Spleen (tissue), 11 donors: ENCODE results near the gene CPNE7. TPM values are rescaled to one million over a fixed set of nuclear protein-coding genes. Genes with fewer than 3 reads are reported as not detected.

Experiments
- DNase-seq: peaks from one replicate; pipeline ENCODE4 v3.0.0-alpha.2; 2020
- H3K27ac ChIP-seq, 8 donors: fragments of 200-600 bp; sonication (generic) in 7 of 8; 1 replicate in 4 of 8; 2 replicates in 4 of 8; pipeline versions ENCODE4 v1.5.0 to v1.8.0; 2016 to 2021; ENCODE audit warnings: inconsistent platforms in 4 of 8, mild to moderate bottlenecking in 4 of 8, moderate library complexity in 1 of 8
- H3K27me3 ChIP-seq, 7 donors: fragments of 200-600 bp; sonication (generic) in 6 of 7; replicated peaks in 1 of 7; 1 replicate in 4 of 7; 2 replicates in 3 of 7; pipeline versions ENCODE4 v1.5.0 to v1.8.0; 2016 to 2021; ENCODE audit warnings: inconsistent platforms in 3 of 7, mild to moderate bottlenecking in 1 of 7
- H3K36me3 ChIP-seq, 6 donors: fragments of 200-600 bp; sonication (generic) in 5 of 6; 1 replicate in 4 of 6; 2 replicates in 2 of 6; pipeline versions ENCODE4 v1.5.0 to v1.8.0; 2016 to 2021; ENCODE audit warnings: inconsistent platforms in 2 of 6
- H3K4me1 ChIP-seq, 6 donors: fragments of 200-600 bp; sonication (generic) in 5 of 6; 1 replicate in 3 of 6; 2 replicates in 3 of 6; pipeline versions ENCODE4 v1.5.0 to v1.8.0; 2016 to 2021; ENCODE audit warnings: inconsistent platforms in 3 of 6
- H3K4me3 ChIP-seq, 8 donors: fragments of 200-600 bp; sonication (generic) in 7 of 8; 1 replicate in 4 of 8; 2 replicates in 4 of 8; pipeline versions ENCODE4 v1.5.0 to v1.8.0; 2016 to 2021; ENCODE audit warnings: inconsistent platforms in 4 of 8, mild to moderate bottlenecking in 4 of 8, moderate library complexity in 2 of 8
- H3K9me3 ChIP-seq, 8 donors: fragments of 200-600 bp; sonication (generic) in 7 of 8; 1 replicate in 4 of 8; 2 replicates in 4 of 8; pipeline versions ENCODE4 v1.5.0 to v1.8.0; 2016 to 2021; ENCODE audit warnings: inconsistent platforms in 4 of 8
- POLR2A ChIP-seq, 3 donors: fragments of 450-650 bp; IDR thresholded peaks; one replicate each; pipeline ENCODE4 v1.5.1; 2017; ENCODE audit warnings: antibody characterized with exemption in 3 of 3, mild to moderate bottlenecking in 1 of 3
- POLR2AphosphoS5 ChIP-seq, 3 donors: sonication (generic); formaldehyde crosslinking; IDR thresholded peaks; one replicate each; pipeline ENCODE4 v1.5.1; 2017; ENCODE audit warnings: antibody characterized with exemption in 3 of 3
- WGBS, 5 donors: extraction: QIAGEN DNeasy Blood & Tissue Kit in 3 of 5; methylation state at CpG; one replicate each; pipeline versions ENCODE4 v1.1.5 to v1.1.7; 2013 to 2018; 5-methylcytosine and 5-hydroxymethylcytosine counted together
- intact Hi-C: fragments of 100-400 bp; cut with DNase I; formaldehyde crosslinking; loops from one replicate; pipeline ENCODE4 v1.15.0; 2023; ENCODE audit warnings: low total_unique reads
- polyA plus RNA-seq, 3 donors: library from polyadenylated mRNA; stranded (reverse); fragments of 200-250 nt; gene quantifications; one replicate each; pipeline ENCODE4 v1.2.1, GENCODE V29; 2013
- total RNA-seq, 7 donors: library from RNA; depleted of rRNA in 3 of 7; stranded (reverse); fragments of >200 nt in 3 of 7; fragmentation: NEBNext Ultra II Directional in 4 of 7; extraction: Animal tissue kit (Norgen Biotek cat#: 25700) in 4 of 7; gene quantifications; one replicate each; pipeline versions ENCODE4 v1.1.0 to v1.2.1, GENCODE V29; 2016 to 2021
- TF ChIP-seq, protein P1 (sequence below), 11 experiments: fragments of 200-600 bp in 7 of 11; fragments of 450-650 bp in 4 of 11; sonication (generic) in 4 of 11; IDR thresholded peaks in 8 of 11; conservative IDR thresholded peaks in 3 of 11; 1 replicate in 7 of 11; 2 replicates in 4 of 11; pipeline versions ENCODE4 v1.4.0 to v1.8.0; 2016 to 2021; ENCODE audit warnings: antibody characterized with exemption in 11 of 11, inconsistent platforms in 4 of 11, mild to moderate bottlenecking in 1 of 11
- donor health status: healthy with polysubstance abuse.
- donor health status: DM: no; HTN: no; CAD: no; lungs with moderate emphysema.
- donor health status: DM: no; HTN: no; CAD: no.
- donor health status: Bipolar disorder and iron deficiency.
- donor health status: healthy.
- donor health status: DM: no; HTN: no; CAD: no.
- donor health status: DM: yes; HTN: yes; CAD: no.

The CPNE7 gene
- total and polyA plus RNA-seq, 10 donors, result 0.37 to 4.3 (median 1.5) TPM; not detected in 1

DNA sequence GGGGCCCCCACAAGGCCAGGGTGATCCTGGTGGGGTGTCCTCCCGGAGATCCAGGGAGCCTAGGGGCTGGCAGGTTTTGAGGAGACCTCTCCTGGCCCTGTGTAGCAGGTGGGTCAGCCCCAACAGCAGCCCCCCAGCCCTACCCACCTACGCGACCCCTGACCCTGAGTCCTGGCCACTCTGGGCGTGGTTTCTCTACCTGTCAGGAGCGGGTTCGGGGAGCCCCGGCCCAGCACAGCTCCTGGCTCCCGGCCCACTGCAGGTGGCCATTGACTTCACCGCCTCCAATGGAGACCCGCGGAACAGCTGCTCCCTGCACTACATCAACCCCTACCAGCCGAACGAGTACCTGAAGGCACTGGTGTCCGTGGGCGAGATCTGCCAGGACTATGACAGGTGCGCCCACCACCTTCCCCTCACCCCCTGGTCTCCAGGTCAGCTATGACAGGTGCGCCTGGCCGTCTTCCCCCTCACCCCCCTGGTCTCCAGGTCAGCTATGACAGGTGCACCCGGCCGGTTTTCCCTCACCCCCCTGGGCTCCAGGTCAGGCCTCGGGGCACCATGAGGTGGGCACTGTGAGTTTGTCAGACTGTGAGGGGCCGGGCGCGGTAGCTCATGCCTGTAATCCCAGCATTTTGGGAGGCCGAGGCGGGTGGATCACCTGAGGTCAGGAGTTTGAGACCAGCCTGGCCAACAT, 13.0 kb downstream of the CPNE7 start:
- DNase-seq, result no peak
- WGBS, 5 donors, result 92 to 98% (median 95%) methylated on average over 23 to 26 of the region's 26 CpGs
- Histone ChIP-seq H3K27me3 (no peaks in the 10 kb centered on the region), H3K4me3 (no peak overlapping the region), H3K4me1 (peaks cover 0 to 11% (median 0%) of the 10 kb centered on the region in 6 donors), H3K36me3 (no peaks in the 10 kb centered on the region), H3K9me3 (no peaks in the 10 kb centered on the region), H3K27ac (no peak overlapping the region)
- TF ChIP-seq, protein P1, sequence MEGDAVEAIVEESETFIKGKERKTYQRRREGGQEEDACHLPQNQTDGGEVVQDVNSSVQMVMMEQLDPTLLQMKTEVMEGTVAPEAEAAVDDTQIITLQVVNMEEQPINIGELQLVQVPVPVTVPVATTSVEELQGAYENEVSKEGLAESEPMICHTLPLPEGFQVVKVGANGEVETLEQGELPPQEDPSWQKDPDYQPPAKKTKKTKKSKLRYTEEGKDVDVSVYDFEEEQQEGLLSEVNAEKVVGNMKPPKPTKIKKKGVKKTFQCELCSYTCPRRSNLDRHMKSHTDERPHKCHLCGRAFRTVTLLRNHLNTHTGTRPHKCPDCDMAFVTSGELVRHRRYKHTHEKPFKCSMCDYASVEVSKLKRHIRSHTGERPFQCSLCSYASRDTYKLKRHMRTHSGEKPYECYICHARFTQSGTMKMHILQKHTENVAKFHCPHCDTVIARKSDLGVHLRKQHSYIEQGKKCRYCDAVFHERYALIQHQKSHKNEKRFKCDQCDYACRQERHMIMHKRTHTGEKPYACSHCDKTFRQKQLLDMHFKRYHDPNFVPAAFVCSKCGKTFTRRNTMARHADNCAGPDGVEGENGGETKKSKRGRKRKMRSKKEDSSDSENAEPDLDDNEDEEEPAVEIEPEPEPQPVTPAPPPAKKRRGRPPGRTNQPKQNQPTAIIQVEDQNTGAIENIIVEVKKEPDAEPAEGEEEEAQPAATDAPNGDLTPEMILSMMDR (IDR thresholded peaks at IDR 0.05 in 8 of 11, conservative IDR thresholded peaks at IDR 0.05 in 3 of 11), result no peak
- intact Hi-C loops, result no loop called here

DNA sequence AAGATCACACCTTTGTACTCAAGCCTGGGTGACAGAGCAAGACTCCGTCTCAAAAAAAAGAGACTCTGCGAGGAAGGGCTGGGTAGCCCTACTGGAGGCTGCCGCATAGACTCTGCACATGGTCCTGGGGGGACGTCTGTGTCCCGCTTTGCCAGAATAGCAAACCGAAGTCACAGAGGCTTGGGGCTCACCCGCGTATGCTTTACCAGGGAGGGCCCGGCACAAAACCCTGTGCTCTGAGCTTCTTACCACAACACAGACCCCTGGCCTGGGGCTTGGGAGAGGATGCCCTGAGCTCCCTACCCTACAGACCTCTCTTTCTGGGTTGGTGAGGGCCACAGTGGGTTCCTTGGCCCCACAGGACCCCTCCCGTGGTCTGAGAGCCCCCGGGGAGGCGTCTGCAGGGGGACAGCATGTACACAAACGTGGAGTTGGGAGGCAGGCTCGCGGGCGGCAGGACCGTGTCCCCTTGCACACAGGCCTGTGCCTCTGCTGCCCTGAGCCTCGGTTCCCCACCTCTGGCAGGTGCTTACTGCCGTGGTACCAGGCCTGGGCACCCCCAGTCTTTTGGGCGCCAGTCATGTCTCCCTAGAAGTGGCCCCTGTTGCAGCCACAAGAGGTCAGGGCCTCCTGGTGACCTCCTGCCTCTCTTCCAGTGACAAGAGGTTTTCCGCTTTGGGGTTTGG, 13.8 kb downstream of the CPNE7 start:
- DNase-seq, result no peak
- Histone ChIP-seq H3K27ac (no peak overlapping the region), H3K27me3 (no peaks in the 10 kb centered on the region), H3K9me3 (no peaks in the 10 kb centered on the region), H3K36me3 (no peaks in the 10 kb centered on the region), H3K4me3 (no peak overlapping the region), H3K4me1 (peaks cover 0 to 20% (median 2%) of the 10 kb centered on the region in 6 donors)
- 90 to 96% (median 92%) methylated on average over 10 to 21 of the region's 21 CpGs for WGBS, 5 donors
- TF ChIP-seq POLR2AphosphoS5 (IDR thresholded peaks at IDR 0.05), result no peak
- TF ChIP-seq, protein P1 (IDR thresholded peaks at IDR 0.05 in 8 of 11, conservative IDR thresholded peaks at IDR 0.05 in 3 of 11), result no peak
- TF ChIP-seq POLR2A (IDR thresholded peaks at IDR 0.05), result no peak
- intact Hi-C loops, result no loop called here

DNA sequence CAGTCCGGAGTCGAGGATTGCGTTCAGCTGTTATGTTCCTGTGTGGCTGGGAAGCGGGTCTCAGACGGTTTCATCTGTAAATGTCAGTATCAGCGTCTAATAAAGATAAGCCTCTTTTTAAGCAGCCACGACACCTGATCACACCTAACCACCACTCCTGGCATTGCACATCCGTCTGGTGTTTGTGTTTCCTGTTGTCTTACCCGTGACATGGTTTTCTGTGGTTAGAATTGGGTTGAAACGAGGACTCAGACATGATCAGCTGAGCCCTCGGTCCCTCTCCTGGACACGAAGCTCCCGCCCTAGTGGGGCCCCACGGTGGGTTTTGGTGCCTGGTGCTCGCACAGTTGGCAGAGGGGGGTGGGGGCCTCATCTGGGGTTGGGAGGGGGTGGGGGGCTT, 18.3 kb downstream of the CPNE7 start:
- H3K36me3 ChIP-seq, result no peaks in the 10 kb centered on the region
- TF ChIP-seq, protein P1 (IDR thresholded peaks at IDR 0.05 in 8 of 11, conservative IDR thresholded peaks at IDR 0.05 in 3 of 11), result no peak
- TF ChIP-seq POLR2A (IDR thresholded peaks at IDR 0.05), result no peak
- DNase-seq, result no peak
- H3K9me3 ChIP-seq, result no peaks in the 10 kb centered on the region
- WGBS, 5 donors, result 59 to 71% (median 68%) methylated on average over 15 of the region's 15 CpGs
- intact Hi-C loops, result no loop called here
- H3K27ac ChIP-seq, result peak overlapping the region in 3 of 8 donors; percentile 23 to 40 (median 33)
- no peak overlapping the region for H3K4me3 ChIP-seq
- H3K27me3 ChIP-seq, result no peaks in the 10 kb centered on the region
- peaks cover 0 to 16% (median 0%) of the 10 kb centered on the region in 6 donors for H3K4me1 ChIP-seq

DNA sequence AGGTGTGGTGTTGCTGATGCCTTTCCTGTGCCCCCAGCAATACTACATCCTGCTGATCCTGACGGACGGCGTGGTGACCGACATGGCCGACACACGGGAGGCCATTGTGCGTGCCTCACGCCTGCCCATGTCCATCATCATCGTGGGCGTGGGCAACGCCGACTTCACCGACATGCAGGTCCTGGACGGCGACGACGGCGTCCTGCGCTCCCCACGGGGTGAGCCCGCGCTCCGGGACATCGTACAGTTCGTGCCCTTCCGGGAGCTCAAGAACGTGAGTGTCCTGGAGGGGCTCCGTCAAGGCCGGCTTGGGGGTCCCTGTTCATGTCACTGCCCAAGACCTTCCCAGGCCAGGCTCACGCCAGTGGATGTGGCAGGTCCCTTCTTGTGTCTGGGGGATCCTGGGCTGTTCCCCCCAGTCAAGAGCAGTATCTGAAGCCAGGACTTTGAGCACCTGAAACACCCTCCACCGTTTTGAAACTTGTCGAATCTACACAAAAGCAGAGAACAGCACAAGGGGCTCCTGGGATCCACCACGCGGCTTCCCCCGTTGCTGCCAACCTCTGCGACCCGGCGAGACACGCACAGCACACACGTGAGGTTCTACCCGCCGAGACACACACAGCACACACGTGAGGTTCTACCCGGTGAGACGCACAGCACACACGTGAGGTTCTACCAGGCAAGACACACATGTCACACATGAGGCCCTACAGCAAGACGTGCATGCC, 19.9 kb downstream of the CPNE7 start:
- Histone ChIP-seq H3K36me3 (no peaks in the 10 kb centered on the region), H3K4me3 (no peak overlapping the region), H3K9me3 (no peaks in the 10 kb centered on the region), H3K4me1 (peaks cover 0 to 16% (median 0%) of the 10 kb centered on the region in 6 donors), H3K27me3 (no peaks in the 10 kb centered on the region), H3K27ac (no peak overlapping the region)
- DNase-seq, result no peak
- intact Hi-C loops, result no loop called here
- 94 to 96% (median 95%) methylated on average over 39 to 47 of the region's 47 CpGs for WGBS, 5 donors
- TF ChIP-seq, protein P1 (IDR thresholded peaks at IDR 0.05 in 8 of 11, conservative IDR thresholded peaks at IDR 0.05 in 3 of 11), result no peak
- TF ChIP-seq POLR2AphosphoS5 (IDR thresholded peaks at IDR 0.05), result no peak
- no peak for TF ChIP-seq POLR2A (IDR thresholded peaks at IDR 0.05)
